GM23248 (cell line): ENCODE data around the gene C1orf21. TPM values are rescaled to one million over a fixed set of nuclear protein-coding genes. Genes with fewer than 3 reads are reported as not detected.

Experiments used
- DNase-seq: peaks from one replicate; pipeline ENCODE4 v3.0.0-alpha.2; 2015
- H2AFZ ChIP-seq: fragments of 200-600 bp; sonication (generic); 2 replicates; pipeline ENCODE4 v1.6.1; 2016; ENCODE audit warnings: antibody characterized with exemption
- H3F3A ChIP-seq: fragments of 200-600 bp; sonication (generic); 2 replicates; pipeline ENCODE4 v1.6.1; 2016; ENCODE audit warnings: mild to moderate bottlenecking, antibody characterized with exemption, mixed run types; ENCODE audit not compliant: insufficient read depth
- H3K27ac ChIP-seq: fragments of 200-600 bp; sonication (generic); 2 replicates; pipeline ENCODE4 v1.5.1; 2016; ENCODE audit warnings: mild to moderate bottlenecking
- H3K27me3 ChIP-seq: fragments of 200-600 bp; sonication (generic); replicated peaks from 2 replicates; pipeline ENCODE4 v1.6.1; 2016; ENCODE audit warnings: mild to moderate bottlenecking; ENCODE audit not compliant: insufficient read depth
- H3K36me3 ChIP-seq: fragments of 200-600 bp; sonication (generic); 2 replicates; pipeline ENCODE4 v1.6.1; 2016; ENCODE audit warnings: low read depth, mild to moderate bottlenecking
- H3K4me1 ChIP-seq: fragments of 200-600 bp; sonication (generic); 2 replicates; pipeline ENCODE4 v1.6.1; 2016; ENCODE audit warnings: mild to moderate bottlenecking; ENCODE audit not compliant: insufficient read depth
- H3K4me2 ChIP-seq: fragments of 200-600 bp; sonication (generic); one replicate; pipeline ENCODE4 v1.6.1; 2016; ENCODE audit warnings: mild to moderate bottlenecking; ENCODE audit not compliant: unreplicated experiment
- H3K4me3 ChIP-seq: fragments of 200-600 bp; sonication (generic); 2 replicates; pipeline ENCODE4 v1.5.1; 2016; ENCODE audit warnings: mild to moderate bottlenecking
- H3K79me2 ChIP-seq: fragments of 200-600 bp; sonication (generic); 2 replicates; pipeline ENCODE4 v1.6.1; 2016; ENCODE audit warnings: mild to moderate bottlenecking; ENCODE audit not compliant: insufficient read depth
- H3K9ac ChIP-seq: fragments of 200-600 bp; sonication (generic); 2 replicates; pipeline ENCODE4 v1.6.1; 2016; ENCODE audit warnings: mild to moderate bottlenecking
- H3K9me2 ChIP-seq: fragments of 200-600 bp; sonication (generic); 2 replicates; pipeline ENCODE4 v1.6.1; 2016; ENCODE audit warnings: mixed run types, mild to moderate bottlenecking, moderate library complexity; ENCODE audit not compliant: insufficient read depth
- H3K9me3 ChIP-seq: fragments of 200-600 bp; sonication (generic); one replicate; pipeline ENCODE4 v1.6.1; 2017; ENCODE audit warnings: low read depth
- H4K20me1 ChIP-seq: fragments of 200-600 bp; sonication (generic); 2 replicates; pipeline ENCODE4 v1.6.0; 2016; ENCODE audit not compliant: insufficient read depth
- EZH2 ChIP-seq: fragments of 200-600 bp; sonication (generic); IDR thresholded peaks from 2 replicates; pipeline ENCODE4 v1.6.1; 2018; ENCODE audit warnings: antibody characterized with exemption, mild to moderate bottlenecking; ENCODE audit not compliant: insufficient read depth, poor library complexity, severe bottlenecking
- EZH2phosphoT487 ChIP-seq: fragments of 200-600 bp; sonication (generic); IDR thresholded peaks from 2 replicates; pipeline ENCODE4 v1.6.1; 2018; ENCODE audit warnings: antibody characterized with exemption, moderate library complexity, mild to moderate bottlenecking, low read depth; ENCODE audit not compliant: insufficient read depth
- WGBS, 2 experiments: methylation state at CpG; one replicate each; pipeline ENCODE4 v1.1.6; 2015 to 2017; ENCODE audit warnings: low lambda C conversion rate in 2 of 2, low coverage in 1 of 2; ENCODE audit errors: missing lambda C conversion rate in 2 of 2; 5-methylcytosine and 5-hydroxymethylcytosine counted together
- in situ Hi-C: fragments of 300-500 bp; cut with MboI; formaldehyde crosslinking; loops from 2 replicates; pipeline ENCODE4 v1.15.0; 2020
- polyA plus RNA-seq: library from polyadenylated mRNA; unstranded; fragments of >200 nt; fragmentation: Nextera tagmentation; extraction: Ambion mirVana; gene quantifications from 2 replicates; pipeline ENCODE4 v1.2.1, GENCODE V29; 2016
- total RNA-seq: library from RNA; depleted of rRNA; stranded (reverse); fragments of >200 nt; shearing (Covaris generic); gene quantifications from 2 replicates; pipeline ENCODE4 v1.2.3, GENCODE V29; 2014

The C1orf21 gene
- total and polyA plus RNA-seq, 2 experiments from 2014 or later = 16.7 to 20.0 TPM

DNA sequence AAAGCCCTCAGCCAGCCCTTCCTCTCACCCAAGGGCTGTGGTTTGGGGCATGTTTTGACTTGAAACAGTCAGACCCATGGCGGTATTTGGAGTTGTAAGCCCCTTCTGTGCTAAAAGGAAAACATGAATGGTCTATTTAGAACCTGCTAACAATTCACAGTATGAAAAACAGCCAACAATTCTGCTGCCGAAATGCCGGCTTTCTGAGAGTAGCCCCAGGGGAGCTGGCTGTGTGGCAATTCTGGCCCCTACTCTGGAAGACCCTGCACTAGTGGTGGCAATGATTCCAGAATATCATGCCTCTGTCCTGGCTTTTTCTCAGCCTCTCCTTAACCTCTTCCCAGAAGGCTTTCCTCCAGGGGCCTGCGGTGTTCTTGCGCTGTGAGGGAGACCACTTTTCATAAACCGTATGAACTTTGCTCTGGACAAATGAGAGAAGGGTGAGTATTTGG is 249.2 kb downstream of the C1orf21 start:
- no peak overlapping the region for H2AFZ ChIP-seq
- TF ChIP-seq EZH2phosphoT487 (no peak), EZH2 (no peak)
- 68% methylated on average over 6 of the region's 6 CpGs for WGBS, 2 experiments

GRCh38 chr1:184637664-184638240 is 250.9 kb downstream of the C1orf21 start:
- DNase-seq = no peak
- H3K9me2 ChIP-seq = no peaks in the 10 kb centered on the region
- no peaks in the 10 kb centered on the region for H4K20me1 ChIP-seq
- in situ Hi-C loops = no loop called here
- no peak for TF ChIP-seq EZH2
- no peak for TF ChIP-seq EZH2phosphoT487
- H3K27me3 ChIP-seq = peaks cover 9% of the 10 kb centered on the region; the same call in 1 of the 2 replicates
- H3K36me3 ChIP-seq = no peaks in the 10 kb centered on the region
- H3K9ac ChIP-seq = no peak overlapping the region
- H3K27ac ChIP-seq = no peak overlapping the region
- H3K9me3 ChIP-seq = no peaks in the 10 kb centered on the region
- WGBS, 2 experiments = 84 to 95% methylated on average over 2 of the region's 2 CpGs
- no peaks in the 10 kb centered on the region for H3K79me2 ChIP-seq
- no peak overlapping the region for H2AFZ ChIP-seq
- no peaks in the 10 kb centered on the region for H3K4me1 ChIP-seq
- no peak overlapping the region for H3K4me3 ChIP-seq
- no peak overlapping the region for H3K4me2 ChIP-seq
- no peaks in the 10 kb centered on the region for H3F3A ChIP-seq

More for the DNA sequence above, 249.2 kb downstream of the C1orf21 start:
- no peak for DNase-seq
- Histone ChIP-seq H3K4me2 (no peak overlapping the region), H3K4me1 (no peaks in the 10 kb centered on the region), H3K79me2 (no peaks in the 10 kb centered on the region), H3K9ac (no peak overlapping the region), H4K20me1 (no peaks in the 10 kb centered on the region), H3K27ac (no peak overlapping the region), H3K36me3 (no peaks in the 10 kb centered on the region), H3K27me3 (peaks cover 5% of the 10 kb centered on the region; the same call in 1 of the 2 replicates), H3K4me3 (no peak overlapping the region), H3K9me2 (no peaks in the 10 kb centered on the region), H3K9me3 (no peaks in the 10 kb centered on the region), H3F3A (no peaks in the 10 kb centered on the region)
- in situ Hi-C loops = no loop called here

- H3K79me2 ChIP-seq = no peaks in the 10 kb centered on the region
- H4K20me1 ChIP-seq = no peaks in the 10 kb centered on the region
- H3K9me2 ChIP-seq = no peaks in the 10 kb centered on the region
- no peak overlapping the region for H3K4me2 ChIP-seq
- no peak for DNase-seq
- no peaks in the 10 kb centered on the region for H3F3A ChIP-seq
- no peaks in the 10 kb centered on the region for H3K9me3 ChIP-seq
- in situ Hi-C loops = no loop called here
- H3K4me3 ChIP-seq = no peak overlapping the region
- no peak overlapping the region for H3K9ac ChIP-seq
- TF ChIP-seq EZH2 (no peak), EZH2phosphoT487 (no peak)
- H3K27ac ChIP-seq = no peak overlapping the region
- peaks cover 16% of the 10 kb centered on the region for H3K27me3 ChIP-seq
- no peak overlapping the region for H2AFZ ChIP-seq
- 52 to 83% methylated on average over 2 of the region's 2 CpGs for WGBS, 2 experiments
- H3K36me3 ChIP-seq = no peaks in the 10 kb centered on the region
- H3K4me1 ChIP-seq = no peaks in the 10 kb centered on the region
These were observed 252.4 kb downstream of the C1orf21 start for GRCh38 chr1:184639205-184639604.

DNA sequence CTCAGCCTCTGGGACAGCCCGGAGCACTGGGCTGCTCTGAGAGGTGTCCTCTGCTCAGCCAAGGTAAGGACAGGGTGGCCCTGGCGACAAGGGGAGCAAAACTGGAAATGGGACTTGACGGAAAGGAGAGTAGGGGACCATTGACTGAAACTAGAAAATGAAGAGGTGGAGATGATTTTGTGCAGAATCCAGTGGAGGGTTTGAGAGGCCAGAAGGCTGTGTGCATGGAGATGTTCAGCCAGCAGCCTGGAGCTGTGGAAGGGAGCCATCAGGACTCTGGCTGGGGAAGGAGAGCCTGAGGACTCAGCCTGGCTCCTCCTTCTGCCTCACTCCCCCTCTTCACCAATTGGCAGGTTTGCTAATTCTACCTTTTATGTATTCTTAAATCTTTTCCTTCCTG is 253.7 kb downstream of the C1orf21 start:
- no peaks in the 10 kb centered on the region for H3K36me3 ChIP-seq
- H3K79me2 ChIP-seq = no peaks in the 10 kb centered on the region
- TF ChIP-seq EZH2 (no peak), EZH2phosphoT487 (no peak)
- H4K20me1 ChIP-seq = no peaks in the 10 kb centered on the region
- peaks cover 17% of the 10 kb centered on the region for H3K27me3 ChIP-seq
- in situ Hi-C loops = no loop called here
- H3K9me2 ChIP-seq = no peaks in the 10 kb centered on the region
- no peaks in the 10 kb centered on the region for H3F3A ChIP-seq
- no peak overlapping the region for H3K4me2 ChIP-seq
- H3K27ac ChIP-seq = no peak overlapping the region
- H3K4me3 ChIP-seq = no peak overlapping the region
- H3K9ac ChIP-seq = no peak overlapping the region
- no peak overlapping the region for H2AFZ ChIP-seq
- WGBS, 2 experiments = 67 to 72% methylated on average over 3 of the region's 3 CpGs
- DNase-seq = no peak
- H3K4me1 ChIP-seq = no peaks in the 10 kb centered on the region
- no peaks in the 10 kb centered on the region for H3K9me3 ChIP-seq
